ENCODE results near the gene SMAD6.

- TF ChIP-seq POLR2AphosphoS5 (IDR thresholded peaks at IDR 0.05; ENCODE audit: low read depth, low read length) (no peak), CTCF (IDR thresholded peaks at IDR 0.05) (no peak), NFIC (IDR thresholded peaks at IDR 0.05; ENCODE audit: borderline replicate concordance) (no peak), RCOR1 (IDR thresholded peaks at IDR 0.05; ENCODE audit: low read length) (no peak), FOXJ3 (CRISPR knock-in tag; IDR thresholded peaks at IDR 0.05) (no peak), CHD2 (IDR thresholded peaks at IDR 0.05; ENCODE audit: low read length, partially characterized antibody) (no peak), YY1 (IDR thresholded peaks at IDR 0.05; ENCODE audit: low read depth) (no peak), SIN3A (IDR thresholded peaks at IDR 0.05; ENCODE audit: borderline replicate concordance, low read depth, low read length) (no peak), JUND (IDR thresholded peaks at IDR 0.05) (no peak), GATA2 (CRISPR knock-in tag; IDR thresholded peaks at IDR 0.05) (no peak), FOSL2 (IDR thresholded peaks at IDR 0.05; ENCODE audit: borderline replicate concordance, low read depth) (no peak), TAF1 (IDR thresholded peaks at IDR 0.05; ENCODE audit: borderline replicate concordance, low read depth, low read length) (no peak), RFX5 (IDR thresholded peaks at IDR 0.05; ENCODE audit: low read length) (no peak)
Observed at GRCh38 chr15:66662522-66662921, 39.5 kb upstream of the SMAD6 start.

Data from SK-N-SH (cell line).